AG10803 (cell line): Measurements from ENCODE around the gene NDUFAF8.

Experiments
- DNase-seq: peaks from one replicate; pipeline ENCODE4 v3.0.0; 2010; ENCODE audit warnings: low read depth
- H3K4me3 ChIP-seq: 2 replicates; pipeline ENCODE4 v1.5.1; 2011; ENCODE audit warnings: mild to moderate bottlenecking, low read length, control low read depth
- CTCF ChIP-seq: conservative IDR thresholded peaks from 2 replicates; pipeline ENCODE4 v1.5.1; 2011; ENCODE audit warnings: mild to moderate bottlenecking, low read length, control low read depth, inconsistent platforms

The NDUFAF8 gene

GRCh38 chr17:81218991-81219390 lies 20.1 kb upstream of the NDUFAF8 start:
- no peak overlapping the region for H3K4me3 ChIP-seq
- no peak for DNase-seq
- TF ChIP-seq CTCF, result no peak

- no peak overlapping the region for H3K4me3 ChIP-seq
- TF ChIP-seq CTCF, result no peak
- no peak for DNase-seq
Measured at GRCh38 chr17:81219476-81220180, 19.5 kb upstream of the NDUFAF8 start.

- H3K4me3 ChIP-seq, result peak overlapping the region; percentile 69
- no peak for DNase-seq
Measured at GRCh38 chr17:81221371-81221841, 17.7 kb upstream of the NDUFAF8 start.

GRCh38 chr17:81221842-81222619 lies 17.1 kb upstream of the NDUFAF8 start:
- no peak for TF ChIP-seq CTCF
- H3K4me3 ChIP-seq, result peak overlapping the region; percentile 69
- no peak for DNase-seq

More at GRCh38 chr17:81221371-81221841, 17.7 kb upstream of the NDUFAF8 start:
- TF ChIP-seq CTCF, result no peak

GRCh38 chr17:81222620-81222905 lies 16.6 kb upstream of the NDUFAF8 start:
- no peak for DNase-seq
- TF ChIP-seq CTCF, result no peak
- H3K4me3 ChIP-seq, result peak overlapping the region; percentile 69

GRCh38 chr17:81222906-81223761 lies 16.0 kb upstream of the NDUFAF8 start, which contains the start of gene CEP131:
Gene CEP131 (minus strand): TSS chr17:81222965. CDS start chr17:81220056, 2,909 bp downstream.
- DNase-seq, result peak; percentile 98
- H3K4me3 ChIP-seq, result peak within 1 kb of the TSS; percentile 69
- no peak for TF ChIP-seq CTCF
